ENCODE results near the gene ST7L. TPM values are rescaled to one million over a fixed set of nuclear protein-coding genes. Genes with fewer than 3 reads are reported as not detected.

ST7L gene
- total RNA-seq, 1 experiment from 2014 or later = 18.0 TPM

DNA sequence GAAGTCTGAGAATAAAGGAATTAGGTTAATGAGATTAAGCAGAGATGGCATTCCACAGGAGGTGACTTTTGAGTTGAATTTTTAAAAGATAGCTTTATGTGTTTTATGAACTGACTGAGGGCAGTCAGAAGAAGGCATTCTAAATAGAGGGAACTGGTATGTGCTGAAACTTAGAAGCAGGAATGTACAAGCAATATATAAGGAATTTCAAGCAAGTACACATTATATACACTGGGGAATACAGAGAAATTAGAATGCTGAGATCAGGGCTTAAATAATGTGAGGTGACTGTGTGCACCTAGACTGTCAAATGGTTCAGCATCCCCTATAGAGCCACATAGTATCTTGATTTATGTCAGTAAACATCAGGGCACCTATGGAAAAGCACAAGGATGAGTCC, 90.9 kb downstream of the ST7L start:
- ATAC-seq (no peak), DNase-seq (ENCODE audit: low spot score) (no peak)
- POLR2A ChIA-PET = no interaction called here
- TF ChIP-seq MAX (CRISPR knock-in tag; IDR thresholded peaks at IDR 0.05) = no peak
- no peak for TF ChIP-seq NFYB (CRISPR knock-in tag; conservative IDR thresholded peaks at IDR 0.05; ENCODE audit: low read depth)
- TF ChIP-seq GABPB1 (CRISPR knock-in tag; IDR thresholded peaks at IDR 0.05) = no peak
- TF ChIP-seq, protein P1, sequence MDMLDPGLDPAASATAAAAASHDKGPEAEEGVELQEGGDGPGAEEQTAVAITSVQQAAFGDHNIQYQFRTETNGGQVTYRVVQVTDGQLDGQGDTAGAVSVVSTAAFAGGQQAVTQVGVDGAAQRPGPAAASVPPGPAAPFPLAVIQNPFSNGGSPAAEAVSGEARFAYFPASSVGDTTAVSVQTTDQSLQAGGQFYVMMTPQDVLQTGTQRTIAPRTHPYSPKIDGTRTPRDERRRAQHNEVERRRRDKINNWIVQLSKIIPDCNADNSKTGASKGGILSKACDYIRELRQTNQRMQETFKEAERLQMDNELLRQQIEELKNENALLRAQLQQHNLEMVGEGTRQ (CRISPR knock-in tag; IDR thresholded peaks at IDR 0.05) = no peak
- no peak for TF ChIP-seq ZNF671 (CRISPR knock-in tag; IDR thresholded peaks at IDR 0.05)
- TF ChIP-seq CDX4 (CRISPR knock-in tag; IDR thresholded peaks at IDR 0.05; ENCODE audit: borderline replicate concordance) = no peak
- TF ChIP-seq ELF4 (CRISPR knock-in tag; IDR thresholded peaks at IDR 0.05; ENCODE audit: low read depth) = no peak
- TF ChIP-seq USF1 (CRISPR knock-in tag; IDR thresholded peaks at IDR 0.05) = no peak
- TF ChIP-seq PRRX2 (CRISPR knock-in tag; IDR thresholded peaks at IDR 0.05) = no peak
- no peak for TF ChIP-seq HMGXB4 (CRISPR knock-in tag; IDR thresholded peaks at IDR 0.05)
- no peak for TF ChIP-seq SP1 (CRISPR knock-in tag; conservative IDR thresholded peaks at IDR 0.05)
- TF ChIP-seq ZNF512 (CRISPR knock-in tag; IDR thresholded peaks at IDR 0.05; ENCODE audit: borderline replicate concordance) = no peak
- no peak for TF ChIP-seq CREM (CRISPR knock-in tag; IDR thresholded peaks at IDR 0.05)
- TF ChIP-seq JAZF1 (CRISPR knock-in tag; IDR thresholded peaks at IDR 0.05) = no peak
- TF ChIP-seq HMGA2 (CRISPR knock-in tag; IDR thresholded peaks at IDR 0.05) = no peak
- TF ChIP-seq TCF7 (CRISPR knock-in tag; IDR thresholded peaks at IDR 0.05; ENCODE audit: low read depth) = no peak
- TF ChIP-seq, protein P2, sequence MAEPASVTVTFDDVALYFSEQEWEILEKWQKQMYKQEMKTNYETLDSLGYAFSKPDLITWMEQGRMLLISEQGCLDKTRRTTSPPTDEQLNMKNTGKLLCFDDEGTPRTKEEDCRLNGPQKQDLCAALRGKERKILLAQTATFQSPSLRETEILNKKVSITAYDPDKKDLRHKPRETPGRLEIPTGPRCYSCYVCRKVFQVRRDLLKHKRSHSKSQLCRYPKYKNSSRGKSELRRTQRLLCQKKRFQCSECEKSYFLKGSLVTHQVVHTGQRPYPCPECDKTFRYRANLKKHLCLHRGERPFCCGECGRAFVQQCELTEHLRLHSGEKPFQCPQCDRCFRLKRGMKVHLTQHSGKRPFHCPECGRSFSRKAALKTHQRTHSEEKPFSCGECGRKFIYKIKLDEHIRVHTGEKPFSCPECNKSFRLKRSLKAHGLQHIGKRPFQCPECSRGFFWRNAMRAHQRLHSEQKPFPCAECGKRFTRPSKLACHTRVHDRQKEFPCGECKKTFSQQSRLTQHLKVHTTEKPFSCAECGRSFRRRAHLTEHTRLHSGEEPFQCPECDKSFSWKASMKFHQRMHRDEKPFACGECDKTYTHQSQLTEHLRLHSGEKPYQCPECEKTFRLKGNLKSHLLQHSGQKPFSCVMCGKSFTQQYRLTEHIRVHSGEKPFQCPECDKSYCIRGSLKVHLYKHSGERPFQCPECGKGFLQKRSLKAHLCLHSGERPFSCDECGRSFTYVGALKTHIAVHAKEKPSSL (CRISPR knock-in tag; conservative IDR thresholded peaks at IDR 0.05) = no peak
- TF ChIP-seq JUN (CRISPR knock-in tag; IDR thresholded peaks at IDR 0.05) = no peak
- no peak overlapping the region for H3K27ac Mint-ChIP-seq
- H3K36me3 Mint-ChIP-seq = no peaks in the 10 kb centered on the region
- no peak overlapping the region for H3K4me3 Mint-ChIP-seq
- CTCF ChIA-PET = interaction anchor here (1.8 kb wide), 1 partner anchor 170 kb away, joined by 3 read pairs; no protein-coding TSS in a partner anchor
- no peaks in the 10 kb centered on the region for H3K27me3 Mint-ChIP-seq (ENCODE audit: low read depth)
- no peaks in the 10 kb centered on the region for H3K9me3 Mint-ChIP-seq
- H3K4me1 Mint-ChIP-seq = peaks cover 22% of the 10 kb centered on the region

All from WTC11 (cell line).